Activated CD8-positive, alpha-beta memory T cell treated with anti-CD3 and anti-CD28 coated beads, Interleukin-2, amount 10 ng/mL, durations not matched to agents 7 days and 5 days (primary cell): Measurements from ENCODE around the gene DNAJC15. TPM values are rescaled to one million over a fixed set of nuclear protein-coding genes. Genes with fewer than 3 reads are reported as not detected.
A peak's percentile ranks its signal among the peaks of the same experiment; 100 is the strongest.

Experiments
- ATAC-seq: fragments of 150-1000 bp; cut with Tn5 transposase; one replicate; pipeline ENCODE4 v1.10.0; 2021; ENCODE audit warnings: moderate library complexity
- CTCF ChIA-PET: fragments of 350-600 bp; sonication (Branson Sonifier 250); formaldehyde crosslinking; loops from one replicate; lab custom pipeline; 2021; ENCODE audit warnings: antibody characterized with exemption; lab: Charles Lee
- DNase-seq: peaks from one replicate; pipeline ENCODE4 v3.0.0-alpha.2; 2020
- H3K27ac Mint-ChIP-seq: one replicate; pipeline ENCODE4 v1.8.0; 2021; ENCODE audit warnings: mild to moderate bottlenecking, mixed read lengths
- H3K27me3 Mint-ChIP-seq: one replicate; pipeline ENCODE4 v1.8.0; 2021; ENCODE audit warnings: mixed read lengths
- H3K36me3 Mint-ChIP-seq: one replicate; pipeline ENCODE4 v1.8.0; 2021; ENCODE audit warnings: mild to moderate bottlenecking, mixed read lengths
- H3K4me1 Mint-ChIP-seq: one replicate; pipeline ENCODE4 v1.8.0; 2021; ENCODE audit warnings: mixed read lengths
- H3K4me3 Mint-ChIP-seq: one replicate; pipeline ENCODE4 v1.8.0; 2021; ENCODE audit warnings: mild to moderate bottlenecking, moderate library complexity, mixed read lengths
- H3K9me3 Mint-ChIP-seq: one replicate; pipeline ENCODE4 v1.8.0; 2022; ENCODE audit warnings: low read depth, mixed read lengths
- total RNA-seq, 2 experiments: library from RNA; stranded (reverse); gene quantifications; one replicate each; pipeline ENCODE4 v1.2.3, GENCODE V29; 2021

Gene DNAJC15
- total RNA-seq, 2 experiments from 2014 or later = 14.4 to 14.8 TPM

DNA sequence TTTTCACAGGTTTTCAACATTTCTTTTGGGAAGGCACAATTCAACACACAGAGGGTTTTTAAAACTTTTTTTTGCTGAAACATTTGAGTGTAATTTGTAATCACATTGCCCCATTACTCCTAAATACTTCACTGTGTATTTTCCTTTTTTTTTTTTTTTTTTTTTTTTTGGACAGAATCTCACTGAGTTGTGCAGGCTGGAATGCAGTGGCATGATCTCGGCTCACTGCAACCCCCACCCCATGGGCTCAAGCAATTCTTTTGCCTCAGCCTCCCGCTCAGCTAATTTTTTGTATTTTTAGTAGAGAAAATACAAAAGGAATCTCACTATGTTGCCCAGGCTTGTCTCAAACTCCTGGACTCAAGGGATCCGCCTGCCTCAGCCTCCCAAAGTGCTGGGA, 14.8 kb upstream of the DNAJC15 start:
- no peak overlapping the region for H3K4me3 Mint-ChIP-seq
- no peaks in the 10 kb centered on the region for H3K36me3 Mint-ChIP-seq
- ATAC-seq (no peak), DNase-seq (no peak)
- H3K9me3 Mint-ChIP-seq = no peaks in the 10 kb centered on the region
- CTCF ChIA-PET = no interaction called here
- no peaks in the 10 kb centered on the region for H3K4me1 Mint-ChIP-seq
- no peak overlapping the region for H3K27ac Mint-ChIP-seq
- H3K27me3 Mint-ChIP-seq = peaks cover 20% of the 10 kb centered on the region

DNA sequence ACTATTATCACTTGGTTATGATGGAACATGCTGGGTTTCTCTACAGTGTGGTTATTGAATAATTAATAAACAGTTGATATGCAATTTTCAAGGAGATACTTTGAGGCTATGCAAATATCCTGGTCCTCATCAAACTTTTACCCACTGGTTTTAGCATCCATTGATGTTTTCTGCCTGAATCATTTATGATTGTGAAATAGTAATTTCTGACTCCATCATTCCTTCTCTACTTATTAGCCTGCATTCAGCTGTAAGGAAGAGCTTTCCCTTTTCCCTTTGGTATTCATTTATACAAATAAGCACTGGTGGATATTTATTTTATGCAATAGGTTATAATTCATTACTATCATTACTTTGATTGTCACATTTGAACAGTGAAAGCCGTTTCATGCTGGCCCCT, 13.9 kb upstream of the DNAJC15 start:
- no peaks in the 10 kb centered on the region for H3K4me1 Mint-ChIP-seq
- H3K36me3 Mint-ChIP-seq = no peaks in the 10 kb centered on the region
- CTCF ChIA-PET = interaction anchor here (0.6 to 0.7 kb wide), 2 partner anchors 55 to 75 kb away, joined by 3 read pairs; no protein-coding TSS in a partner anchor
- H3K27me3 Mint-ChIP-seq = peaks cover 20% of the 10 kb centered on the region
- no peak for DNase-seq
- no peak for ATAC-seq
- no peak overlapping the region for H3K27ac Mint-ChIP-seq
- H3K4me3 Mint-ChIP-seq = no peak overlapping the region
- no peaks in the 10 kb centered on the region for H3K9me3 Mint-ChIP-seq

DNA sequence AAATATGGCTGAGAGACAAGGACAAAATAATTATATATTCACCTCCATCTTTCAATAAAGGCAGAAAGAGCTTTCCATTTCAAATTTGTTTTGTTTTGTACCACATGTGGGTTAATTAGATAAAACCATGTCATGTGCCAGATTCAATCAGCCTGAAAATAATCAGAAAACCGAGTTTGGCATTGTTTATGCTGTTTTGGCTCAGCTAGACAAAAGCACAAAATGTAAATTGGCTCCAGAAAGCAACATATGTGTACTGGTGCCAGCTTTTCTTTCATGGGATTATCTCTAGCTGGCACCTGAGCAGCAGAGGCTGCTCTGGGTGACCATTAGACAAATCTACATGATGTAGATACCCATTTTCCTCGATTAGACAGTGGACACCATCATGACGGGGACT, 9.2 kb upstream of the DNAJC15 start:
- H3K4me1 Mint-ChIP-seq = no peaks in the 10 kb centered on the region
- H3K27ac Mint-ChIP-seq = no peak overlapping the region
- H3K4me3 Mint-ChIP-seq = no peak overlapping the region
- H3K27me3 Mint-ChIP-seq = peaks cover 5% of the 10 kb centered on the region
- ATAC-seq (no peak), DNase-seq (no peak)
- no peaks in the 10 kb centered on the region for H3K36me3 Mint-ChIP-seq
- no peaks in the 10 kb centered on the region for H3K9me3 Mint-ChIP-seq
- CTCF ChIA-PET = interaction anchor here (0.9 to 1.9 kb wide), 3 partner anchors 9 to 10 kb away, joined by 3 to 6 read pairs (median 4); partner anchors contain the start of gene DNAJC15

DNA sequence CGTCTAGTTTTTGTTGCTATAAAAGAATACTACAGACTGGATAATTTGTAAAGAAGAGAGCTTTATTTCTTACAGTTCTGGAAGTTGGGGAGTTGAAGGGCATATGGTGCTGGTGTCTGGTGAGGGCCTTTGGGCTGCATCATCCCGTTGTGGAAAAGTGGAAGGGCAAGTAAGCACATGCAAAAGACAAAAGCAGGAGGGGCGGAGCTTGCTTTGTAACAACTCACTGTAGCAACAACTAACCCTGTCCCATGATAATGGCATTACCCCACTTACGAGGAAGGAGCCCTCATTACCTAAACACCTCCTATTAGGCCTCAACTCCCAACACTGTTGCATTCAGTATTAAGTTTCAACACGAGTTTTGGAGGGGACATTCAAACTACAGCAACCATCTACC, 7.2 kb upstream of the DNAJC15 start:
- no peak overlapping the region for H3K27ac Mint-ChIP-seq

DNA sequence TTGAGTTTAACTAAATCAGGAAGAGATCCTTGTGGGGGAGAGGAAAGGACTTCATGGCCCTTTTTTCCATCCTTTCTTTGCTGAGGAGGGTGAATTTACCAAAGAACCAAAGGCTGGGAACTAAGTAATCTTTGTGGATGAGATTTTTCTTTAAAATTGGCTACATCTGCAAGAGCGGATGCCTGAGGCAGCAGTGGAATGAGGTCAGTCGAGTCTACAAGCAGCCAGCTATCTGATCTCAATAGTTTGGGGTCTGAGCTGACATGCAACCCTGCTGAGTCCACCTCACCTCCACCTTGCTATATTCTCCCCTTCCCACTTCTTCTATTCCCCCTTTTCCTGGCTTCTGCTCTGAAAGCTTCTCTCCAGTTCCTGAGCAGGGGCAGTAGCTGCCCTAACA, 3.6 kb upstream of the DNAJC15 start:
- CTCF ChIA-PET = interaction anchor here (1.6 kb wide), 1 partner anchor 9 kb away, joined by 4 read pairs; no protein-coding TSS in a partner anchor
- no peaks in the 10 kb centered on the region for H3K9me3 Mint-ChIP-seq
- DNase-seq (no peak), ATAC-seq (no peak)
- H3K27me3 Mint-ChIP-seq = no peaks in the 10 kb centered on the region
- H3K4me1 Mint-ChIP-seq = peaks cover 18% of the 10 kb centered on the region
- peaks cover 5% of the 10 kb centered on the region for H3K36me3 Mint-ChIP-seq
- no peak overlapping the region for H3K27ac Mint-ChIP-seq
- no peak overlapping the region for H3K4me3 Mint-ChIP-seq

More for the DNA sequence above, 7.2 kb upstream of the DNAJC15 start:
- Mint-ChIP-seq H3K27me3 (no peaks in the 10 kb centered on the region), H3K4me3 (no peak overlapping the region), H3K36me3 (no peaks in the 10 kb centered on the region), H3K4me1 (no peaks in the 10 kb centered on the region), H3K9me3 (no peaks in the 10 kb centered on the region)
- ATAC-seq (no peak), DNase-seq (no peak)
- CTCF ChIA-PET = no interaction called here

DNA sequence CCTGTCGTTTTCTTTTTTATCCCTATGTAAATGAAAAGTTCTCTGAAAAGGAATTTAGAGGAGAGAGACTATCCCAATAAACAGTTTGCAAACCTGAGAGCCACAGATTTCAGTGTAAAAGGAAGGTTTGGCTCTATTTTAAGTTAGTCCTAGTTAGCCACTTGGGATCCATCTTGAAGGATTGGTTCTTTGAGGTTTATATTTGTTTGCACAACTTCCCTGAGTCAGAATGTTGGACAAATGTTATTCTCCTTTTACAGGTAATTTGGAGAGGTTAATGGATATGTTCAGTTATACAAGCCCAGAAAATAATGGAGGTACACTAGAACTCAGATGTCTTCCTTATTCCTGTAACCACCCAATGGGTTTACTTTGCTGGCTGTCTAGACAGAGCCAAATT, 2.6 kb upstream of the DNAJC15 start:
- DNase-seq (no peak), ATAC-seq (no peak)
- Mint-ChIP-seq H3K4me3 (no peak overlapping the region), H3K36me3 (peaks cover 10% of the 10 kb centered on the region), H3K4me1 (peaks cover 23% of the 10 kb centered on the region), H3K27ac (no peak overlapping the region), H3K9me3 (no peaks in the 10 kb centered on the region), H3K27me3 (no peaks in the 10 kb centered on the region)
- CTCF ChIA-PET = no interaction called here

DNA sequence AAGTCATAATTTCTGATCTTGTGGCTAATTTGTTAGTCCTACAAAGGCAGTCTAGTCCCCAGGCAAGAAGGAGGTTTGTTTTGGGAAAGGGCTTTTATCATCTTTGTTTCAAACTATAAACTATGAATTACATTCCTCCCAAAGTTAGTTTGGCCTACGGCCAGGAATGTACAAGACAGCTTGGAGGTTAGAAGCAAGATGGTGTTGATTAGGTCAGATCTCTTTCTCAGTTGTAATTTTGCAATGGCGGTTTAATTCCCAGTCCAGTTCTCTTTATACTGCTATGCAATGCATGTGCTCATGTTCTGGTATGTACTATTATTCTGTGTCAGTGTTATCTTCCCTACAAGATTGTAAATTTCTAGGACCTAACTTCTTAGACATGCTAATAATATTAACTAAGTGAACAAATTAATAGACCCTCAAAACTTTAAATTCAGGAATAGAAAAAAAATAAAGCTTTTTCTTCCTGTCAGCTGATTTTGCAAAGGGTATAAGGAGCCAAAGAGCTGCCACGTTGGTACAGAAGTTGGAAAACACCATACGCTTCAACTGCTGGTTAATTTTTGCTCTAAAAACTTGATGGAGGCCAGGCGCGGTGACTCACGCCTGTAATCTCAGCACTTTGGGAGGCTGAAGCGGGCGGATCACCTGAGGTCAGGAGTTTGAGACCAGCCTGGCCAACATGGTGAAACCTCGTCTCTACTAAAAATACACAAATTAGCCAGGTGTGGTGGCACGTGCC, 1.3 kb upstream of the DNAJC15 start:
- H3K27me3 Mint-ChIP-seq = no peaks in the 10 kb centered on the region

DNA sequence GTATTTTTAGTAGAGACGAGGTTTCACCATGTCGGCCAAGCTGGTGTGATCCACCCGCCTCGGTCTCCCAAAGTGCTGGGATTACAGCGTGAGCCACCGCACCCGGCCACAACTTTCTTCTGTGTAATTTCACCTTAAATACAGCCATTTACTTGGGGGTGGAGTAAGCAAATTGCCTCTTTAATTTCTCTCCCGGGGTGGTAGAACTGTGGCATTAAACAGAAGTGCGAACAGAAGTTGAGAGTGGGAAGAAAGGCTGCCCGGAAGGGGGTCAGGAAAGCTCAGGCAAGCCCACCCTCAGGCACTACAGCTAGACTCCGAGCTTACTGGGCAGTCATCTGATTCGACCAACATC, 475 bp upstream of the DNAJC15 start:
- no peaks in the 10 kb centered on the region for H3K27me3 Mint-ChIP-seq
- CTCF ChIA-PET = interaction anchor here (0.7 to 1.9 kb wide), 7 partner anchors 9 to 84 kb away, joined by 3 to 12 read pairs (median 3); partner anchors contain the start of gene EPSTI1

More for the DNA sequence above, 1.3 kb upstream of the DNAJC15 start:
- peaks cover 27% of the 10 kb centered on the region for H3K4me1 Mint-ChIP-seq
- DNase-seq = no peak
- no peaks in the 10 kb centered on the region for H3K9me3 Mint-ChIP-seq
- CTCF ChIA-PET = interaction anchor here (1.1 to 1.3 kb wide), 2 partner anchors 22 to 25 kb away, joined by 3 to 4 read pairs; no protein-coding TSS in a partner anchor
- no peak overlapping the region for H3K4me3 Mint-ChIP-seq
- H3K36me3 Mint-ChIP-seq = peaks cover 12% of the 10 kb centered on the region
- peak overlapping the region; percentile 21 for H3K27ac Mint-ChIP-seq
- ATAC-seq = no peak

DNA sequence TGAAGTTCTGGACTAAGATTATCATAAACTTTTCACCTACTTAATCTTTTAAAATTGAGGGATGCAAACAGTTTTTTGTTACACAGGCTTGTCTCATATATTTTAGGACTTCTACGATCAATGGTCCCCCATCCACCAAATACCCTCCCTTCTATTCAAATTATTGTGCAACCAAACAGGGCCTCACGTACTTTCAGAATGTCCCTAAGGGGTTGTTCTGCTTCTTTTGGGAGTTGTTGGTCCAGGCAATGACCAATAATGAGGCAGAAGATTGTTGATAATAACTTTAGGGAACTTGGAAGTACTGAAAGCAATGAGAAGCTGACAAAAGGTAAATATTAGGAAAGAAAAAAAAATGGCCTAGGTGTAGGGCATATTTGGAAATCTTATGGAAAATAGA, 2.9 kb downstream of the DNAJC15 start:
- peaks cover 31% of the 10 kb centered on the region for H3K36me3 Mint-ChIP-seq
- DNase-seq (no peak), ATAC-seq (no peak)
- H3K27me3 Mint-ChIP-seq = no peaks in the 10 kb centered on the region
- H3K27ac Mint-ChIP-seq = no peak overlapping the region
- H3K9me3 Mint-ChIP-seq = no peaks in the 10 kb centered on the region
- CTCF ChIA-PET = interaction anchor here (1.2 kb wide), 1 partner anchor 28 kb away, joined by 4 read pairs; no protein-coding TSS in a partner anchor
- no peak overlapping the region for H3K4me3 Mint-ChIP-seq
- peaks cover 33% of the 10 kb centered on the region for H3K4me1 Mint-ChIP-seq

More for the DNA sequence above, 475 bp upstream of the DNAJC15 start:
- Mint-ChIP-seq H3K9me3 (no peaks in the 10 kb centered on the region), H3K27ac (peak overlapping the region; percentile 97), H3K36me3 (peaks cover 17% of the 10 kb centered on the region), H3K4me1 (peaks cover 29% of the 10 kb centered on the region), H3K4me3 (peak overlapping the region; percentile 99)
- no peak for DNase-seq
- ATAC-seq = no peak

DNA sequence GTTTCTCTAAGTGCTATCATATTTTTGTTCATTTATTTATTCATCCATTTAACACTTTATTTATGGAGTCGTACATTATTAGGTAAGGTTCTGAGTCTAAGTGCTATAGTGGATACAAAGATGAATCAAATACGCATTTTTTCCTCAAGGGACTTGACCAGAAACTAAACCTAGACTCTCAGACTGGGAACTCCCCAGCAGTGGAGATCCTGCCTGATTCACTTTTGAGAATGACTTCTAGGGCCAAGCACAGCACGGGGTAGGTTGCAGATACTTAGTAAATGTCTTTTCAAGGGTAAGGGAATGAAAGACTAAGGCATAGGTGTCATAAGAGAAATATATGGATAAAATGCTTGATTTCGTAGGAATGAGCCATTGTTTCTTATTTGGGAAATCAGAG, 7.2 kb downstream of the DNAJC15 start:
- Mint-ChIP-seq H3K27ac (no peak overlapping the region), H3K9me3 (no peaks in the 10 kb centered on the region), H3K36me3 (peaks cover 45% of the 10 kb centered on the region), H3K4me3 (no peak overlapping the region), H3K4me1 (peaks cover 13% of the 10 kb centered on the region), H3K27me3 (no peaks in the 10 kb centered on the region)
- CTCF ChIA-PET = no interaction called here
- no peak for DNase-seq
- ATAC-seq = no peak

DNA sequence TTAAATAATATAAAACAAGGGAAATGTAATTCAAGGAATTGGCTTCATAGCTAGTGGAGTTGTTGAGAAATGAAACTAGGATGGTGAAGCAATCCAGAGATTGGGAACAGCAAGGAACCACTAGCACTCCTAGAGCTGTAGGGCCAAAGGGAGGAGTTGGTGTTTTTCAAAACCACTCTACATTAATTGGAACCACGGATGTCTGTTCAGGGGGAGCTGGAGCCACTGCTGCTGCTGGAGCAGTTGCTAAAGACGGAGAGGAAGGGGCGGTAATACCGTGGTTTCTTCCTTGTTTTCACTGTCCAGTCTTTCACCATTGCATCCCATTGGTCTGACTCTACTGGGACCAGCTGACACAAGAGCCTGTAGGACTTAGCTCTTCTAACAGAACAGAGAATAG, 8.5 kb downstream of the DNAJC15 start:
- CTCF ChIA-PET = interaction anchor here (1.3 kb wide), 1 partner anchor 9 kb away, joined by 3 read pairs; the partner anchor contains the start of gene DNAJC15
- ATAC-seq = no peak
- H3K27me3 Mint-ChIP-seq = no peaks in the 10 kb centered on the region
- peaks cover 43% of the 10 kb centered on the region for H3K36me3 Mint-ChIP-seq
- no peak overlapping the region for H3K27ac Mint-ChIP-seq
- no peak for DNase-seq
- H3K9me3 Mint-ChIP-seq = no peaks in the 10 kb centered on the region
- no peak overlapping the region for H3K4me3 Mint-ChIP-seq
- H3K4me1 Mint-ChIP-seq = peaks cover 10% of the 10 kb centered on the region

DNA sequence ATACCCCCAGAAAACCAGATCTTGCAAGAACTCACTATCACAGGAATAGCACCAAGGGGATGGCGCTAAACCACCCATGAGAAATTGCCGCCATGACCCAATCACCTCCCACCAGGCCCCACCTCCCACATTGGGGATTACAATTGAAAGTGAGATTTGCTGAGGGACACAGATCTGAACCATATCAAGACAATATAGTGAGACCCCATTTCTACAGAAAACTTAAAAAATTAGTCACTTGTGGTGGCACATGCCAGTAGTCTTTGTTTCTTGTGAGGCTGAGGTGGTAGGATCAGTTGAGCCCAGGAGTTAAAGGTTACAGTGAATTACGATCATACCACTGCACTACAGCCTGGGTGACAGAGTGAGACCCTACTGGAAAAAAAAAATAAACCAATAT, 9.7 kb downstream of the DNAJC15 start:
- ATAC-seq = no peak
- H3K36me3 Mint-ChIP-seq = peaks cover 41% of the 10 kb centered on the region
- CTCF ChIA-PET = interaction anchor here (1.3 kb wide), 1 partner anchor 10 kb away, joined by 3 read pairs; the partner anchor contains the start of gene DNAJC15

DNA sequence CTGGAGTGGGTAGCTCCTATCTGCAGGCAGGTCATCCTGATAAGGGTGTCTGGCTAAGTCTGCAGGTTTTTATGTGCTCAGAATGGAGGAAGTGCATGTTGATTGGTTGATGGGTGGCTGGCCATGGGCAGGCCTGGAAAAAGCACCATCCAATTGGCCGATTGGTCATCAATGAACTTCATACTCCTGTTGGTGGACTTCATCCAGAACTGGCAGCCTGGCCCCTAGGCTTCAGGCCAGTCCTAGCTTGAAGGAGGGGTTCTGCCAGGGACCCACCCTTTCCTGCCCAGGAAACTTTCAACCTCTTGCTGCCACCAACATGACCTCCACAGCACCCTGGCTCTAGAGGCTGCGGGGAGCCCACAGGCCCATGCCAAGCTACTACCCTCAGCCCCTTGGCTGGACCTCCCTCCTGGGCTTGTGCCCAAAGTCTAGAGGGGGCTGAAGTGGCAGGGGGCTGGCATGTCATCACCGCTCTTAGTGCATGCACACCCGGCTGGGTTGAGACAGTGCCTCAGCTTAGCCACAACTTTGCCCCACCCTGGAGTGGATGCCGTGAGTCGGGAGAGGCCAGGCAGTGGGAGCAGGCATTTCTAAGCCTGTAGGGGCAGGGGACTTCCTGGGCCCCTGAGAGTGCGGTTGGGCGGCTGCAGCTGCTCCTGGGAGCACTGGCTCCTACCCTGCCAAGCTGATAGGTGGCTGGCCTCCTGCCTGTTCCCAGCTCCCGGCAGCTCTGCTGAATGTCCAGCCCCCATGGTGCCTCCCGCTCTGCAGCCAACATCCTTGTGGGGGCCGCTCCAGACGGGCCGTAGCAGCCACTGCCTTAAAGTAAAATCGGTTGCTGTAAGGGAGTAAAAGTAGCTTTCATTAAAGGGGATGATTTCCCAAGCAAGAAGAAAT, 13.2 kb downstream of the DNAJC15 start:
- Mint-ChIP-seq H3K36me3 (peaks cover 37% of the 10 kb centered on the region), H3K4me1 (peaks cover 12% of the 10 kb centered on the region), H3K27ac (no peak overlapping the region), H3K9me3 (no peaks in the 10 kb centered on the region), H3K4me3 (no peak overlapping the region), H3K27me3 (no peaks in the 10 kb centered on the region)
- DNase-seq = no peak
- CTCF ChIA-PET = no interaction called here
- no peak for ATAC-seq

More for the DNA sequence above, 9.7 kb downstream of the DNAJC15 start:
- H3K27me3 Mint-ChIP-seq = no peaks in the 10 kb centered on the region
- peaks cover 8% of the 10 kb centered on the region for H3K4me1 Mint-ChIP-seq
- DNase-seq = no peak
- H3K4me3 Mint-ChIP-seq = no peak overlapping the region
- H3K9me3 Mint-ChIP-seq = no peaks in the 10 kb centered on the region
- no peak overlapping the region for H3K27ac Mint-ChIP-seq
